CD14-positive monocyte (primary cell): ENCODE results near the gene SPTB. TPM values are rescaled to one million over a fixed set of nuclear protein-coding genes. Genes with fewer than 3 reads are reported as not detected.

Experiments
- DNase-seq, 3 donors: peaks; one replicate each; pipeline ENCODE4 v3.0.0-alpha.2; 2011 to 2022
- H2AFZ ChIP-seq: 2 replicates; pipeline ENCODE4 v1.6.0; 2012; ENCODE audit warnings: mild to moderate bottlenecking, low read depth, low read length, inconsistent platforms; ENCODE audit not compliant: insufficient read depth, poor library complexity, severe bottlenecking
- H3K27ac ChIP-seq, 2 donors: 1 replicate in 1 of 2; 2 replicates in 1 of 2; pipeline ENCODE4 v1.5.1; 2012 to 2013; ENCODE audit warnings: low read length in 2 of 2, control low read depth in 1 of 2, inconsistent platforms in 1 of 2, low read depth in 1 of 2, mild to moderate bottlenecking in 1 of 2
- H3K27me3 ChIP-seq, 2 donors: one replicate each; pipeline versions ENCODE4 v1.6.0 to v1.6.1; 2011 to 2013; ENCODE audit warnings: low read length in 2 of 2; ENCODE audit not compliant: control insufficient read depth in 2 of 2, insufficient read depth in 2 of 2
- H3K36me3 ChIP-seq, 2 donors: replicated peaks in 1 of 2; 1 replicate in 1 of 2; 2 replicates in 1 of 2; pipeline versions ENCODE4 v1.5.1 to v1.6.1; 2012 to 2013; ENCODE audit warnings: low read length in 2 of 2, control low read depth in 1 of 2, inconsistent platforms in 1 of 2, mild to moderate bottlenecking in 1 of 2; ENCODE audit not compliant: insufficient read depth in 2 of 2, control insufficient read depth in 1 of 2
- H3K4me1 ChIP-seq, 2 donors: 1 replicate in 1 of 2; 2 replicates in 1 of 2; pipeline versions ENCODE4 v1.5.1 to v1.6.1; 2012 to 2013; ENCODE audit warnings: low read length in 2 of 2, control low read depth in 1 of 2, inconsistent platforms in 1 of 2, mild to moderate bottlenecking in 1 of 2, moderate library complexity in 1 of 2; ENCODE audit not compliant: insufficient read depth in 2 of 2, control insufficient read depth in 1 of 2
- H3K4me2 ChIP-seq: replicated peaks from 2 replicates; pipeline ENCODE3; 2012; ENCODE audit warnings: low read length, moderate library complexity, mild to moderate bottlenecking; ENCODE audit not compliant: poor library complexity, severe bottlenecking; ENCODE audit errors: extremely low read depth
- H3K4me3 ChIP-seq, 3 experiments: fragments of 200-600 bp in 1 of 3; sonication (generic) in 1 of 3; replicated peaks in 1 of 3; 1 replicate in 2 of 3; 2 replicates in 1 of 3; pipeline ENCODE4 v1.5.1; 2011 to 2013; ENCODE audit warnings: low read length in 3 of 3, mild to moderate bottlenecking in 3 of 3, control low read depth in 2 of 3, low read depth in 2 of 3, inconsistent platforms in 1 of 3, moderate library complexity in 1 of 3
- H3K79me2 ChIP-seq: 2 replicates; pipeline ENCODE4 v1.6.0; 2012; ENCODE audit warnings: mild to moderate bottlenecking, control low read depth, inconsistent platforms, low read length, moderate library complexity; ENCODE audit not compliant: insufficient read depth
- H3K9ac ChIP-seq: 2 replicates; pipeline ENCODE4 v1.6.0; 2017; ENCODE audit warnings: low read length, mild to moderate bottlenecking; ENCODE audit not compliant: insufficient read depth, poor library complexity, severe bottlenecking
- H3K9me3 ChIP-seq, 2 donors: replicated peaks in 1 of 2; 1 replicate in 1 of 2; 2 replicates in 1 of 2; pipeline versions ENCODE4 v1.5.1 to v1.6.1; 2012 to 2013; ENCODE audit warnings: low read length in 2 of 2, control low read depth in 1 of 2; ENCODE audit not compliant: control insufficient read depth in 1 of 2, insufficient read depth in 1 of 2
- H4K20me1 ChIP-seq: 2 replicates; pipeline ENCODE4 v1.6.0; 2012; ENCODE audit warnings: mild to moderate bottlenecking, low read length, control low read depth, moderate library complexity; ENCODE audit not compliant: insufficient read depth
- H3K27ac Mint-ChIP-seq, 7 donors: one replicate each; pipeline ENCODE4 v1.8.0; 2020; ENCODE audit warnings: mild to moderate bottlenecking in 7 of 7, mixed read lengths in 7 of 7, moderate library complexity in 6 of 7, inconsistent platforms in 2 of 7
- H3K27me3 Mint-ChIP-seq, 3 donors: one replicate each; pipeline ENCODE4 v1.8.0; 2021 to 2022; ENCODE audit warnings: low read depth in 3 of 3, mild to moderate bottlenecking in 3 of 3, mixed read lengths in 3 of 3, moderate library complexity in 3 of 3, inconsistent platforms in 1 of 3
- H3K36me3 Mint-ChIP-seq, 2 donors: one replicate each; pipeline ENCODE4 v1.8.0; 2020; ENCODE audit warnings: mixed read lengths in 2 of 2, inconsistent platforms in 1 of 2, mild to moderate bottlenecking in 1 of 2
- H3K4me1 Mint-ChIP-seq: one replicate; pipeline ENCODE4 v1.8.0; 2020; ENCODE audit warnings: mild to moderate bottlenecking, mixed read lengths
- H3K4me3 Mint-ChIP-seq, 2 donors: one replicate each; pipeline ENCODE4 v1.8.0; 2020; ENCODE audit warnings: mild to moderate bottlenecking in 2 of 2, mixed read lengths in 2 of 2, moderate library complexity in 1 of 2
- H3K9me3 Mint-ChIP-seq, 7 donors: one replicate each; pipeline ENCODE4 v1.8.0; 2020 to 2022; ENCODE audit warnings: mixed read lengths in 7 of 7, mild to moderate bottlenecking in 6 of 7, moderate library complexity in 6 of 7, inconsistent platforms in 2 of 7
- CTCF ChIP-seq: fragments of 200-600 bp; IDR thresholded peaks from one replicate; pipeline ENCODE4 v1.8.0; 2022; ENCODE audit warnings: antibody characterized with exemption, mild to moderate bottlenecking
- WGBS: methylation state at CpG from one replicate; pipeline ENCODE4 v1.1.5; 2013; ENCODE audit warnings: missing lambda C conversion rate; ENCODE audit not compliant: insufficient coverage; 5-methylcytosine and 5-hydroxymethylcytosine counted together
- intact Hi-C, 2 donors: fragments of 100-400 bp; cut with micrococcal nuclease; formaldehyde crosslinking; loops; one replicate each; pipeline versions ENCODE4 v1.15.0 to v1.15.1; 2023
- polyA plus RNA-seq, 3 donors: library from polyadenylated mRNA; depleted of rRNA in 1 of 3; unstranded in 2 of 3; stranded (reverse) in 1 of 3; fragments of 300-500 nt in 2 of 3; fragments of >200 nt in 1 of 3; fragmentation: Illumina TruSeq in 2 of 3; gene quantifications; 1 replicate in 2 of 3; 2 replicates in 1 of 3; pipeline ENCODE4 v1.2.3, GENCODE V29; 2012 to 2021

The SPTB gene
- polyA plus RNA-seq, 3 donors, result not detected

GRCh38 chr14:64725261-64725815 is 154.4 kb downstream of the SPTB start:
- no peak for TF ChIP-seq CTCF
- Mint-ChIP-seq H3K27me3 (peaks cover 2 to 3% (median 3%) of the 10 kb centered on the region in 3 donors), H3K9me3 (peaks cover 0 to 3% (median 0%) of the 10 kb centered on the region in 7 donors), H3K4me1 (peaks cover 41% of the 10 kb centered on the region), H3K4me3 (no peak overlapping the region), H3K27ac (no peak overlapping the region), H3K36me3 (peaks cover 38 to 58% of the 10 kb centered on the region in 2 donors)
- no peak overlapping the region for H3K4me2 ChIP-seq
- no peak overlapping the region for H2AFZ ChIP-seq
- DNase-seq, result no peak
- H3K4me1 ChIP-seq, result peaks cover 36 to 40% of the 10 kb centered on the region in 2 donors
- no peaks in the 10 kb centered on the region for H3K9me3 ChIP-seq
- no peaks in the 10 kb centered on the region for H3K27me3 ChIP-seq
- no peak overlapping the region for H3K4me3 ChIP-seq
- H3K36me3 ChIP-seq, result peaks cover 22 to 28% of the 10 kb centered on the region in 2 donors
- intact Hi-C loops, result no loop called here
- no peak overlapping the region for H3K27ac ChIP-seq
- H3K9ac ChIP-seq, result no peak overlapping the region
- peaks cover 19% of the 10 kb centered on the region for H4K20me1 ChIP-seq
- H3K79me2 ChIP-seq, result no peaks in the 10 kb centered on the region
- 83% methylated on average over 2 of the region's 3 CpGs for WGBS

DNA sequence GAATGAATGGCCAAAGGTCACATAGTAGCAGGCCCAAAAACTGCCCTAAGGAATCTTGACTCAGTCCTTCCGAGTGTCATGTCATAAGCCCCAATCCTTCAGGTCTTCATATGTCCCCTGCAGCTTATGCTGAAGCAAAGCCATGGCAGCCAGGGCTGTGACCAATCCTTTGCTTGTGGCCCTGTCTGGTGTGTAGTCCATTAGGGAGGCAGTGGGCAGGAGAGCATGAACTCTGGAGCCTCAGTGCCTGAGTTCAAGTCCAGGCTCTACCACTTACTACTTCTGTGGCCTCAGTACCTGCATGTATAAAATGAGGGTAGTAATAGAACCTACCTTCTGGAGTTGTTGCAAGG is 155.2 kb downstream of the SPTB start:
- no peak overlapping the region for H3K9ac ChIP-seq
- H3K4me3 Mint-ChIP-seq, result no peak overlapping the region
- H2AFZ ChIP-seq, result no peak overlapping the region
- intact Hi-C loops, result no loop called here
- H4K20me1 ChIP-seq, result peaks cover 19% of the 10 kb centered on the region
- H3K4me3 ChIP-seq, result no peak overlapping the region
- peaks cover 38 to 57% of the 10 kb centered on the region in 2 donors for H3K36me3 Mint-ChIP-seq
- H3K9me3 ChIP-seq, result no peaks in the 10 kb centered on the region
- peak overlapping the region in 1 of 7 donors; percentile 32 for H3K27ac Mint-ChIP-seq
- peaks cover 2 to 3% (median 3%) of the 10 kb centered on the region in 3 donors for H3K27me3 Mint-ChIP-seq
- no peaks in the 10 kb centered on the region for H3K79me2 ChIP-seq
- no peak overlapping the region for H3K27ac ChIP-seq
- H3K4me1 Mint-ChIP-seq, result peaks cover 48% of the 10 kb centered on the region
- no peaks in the 10 kb centered on the region for H3K27me3 ChIP-seq
- peaks cover 0 to 3% (median 0%) of the 10 kb centered on the region in 7 donors for H3K9me3 Mint-ChIP-seq
- 100% methylated on average over 1 of the region's 1 CpG for WGBS
- no peak for TF ChIP-seq CTCF
- H3K4me1 ChIP-seq, result peaks cover 44 to 48% of the 10 kb centered on the region in 2 donors
- peaks cover 19 to 22% of the 10 kb centered on the region in 2 donors for H3K36me3 ChIP-seq
- no peak for DNase-seq
- no peak overlapping the region for H3K4me2 ChIP-seq
